Activated CD8-positive, alpha-beta memory T cell treated with anti-CD3 and anti-CD28 coated beads, Interleukin-2, amount 50 U/mL, for 24 hours (primary cell): ENCODE results near the gene LAMB1.
"Not testable (repeated sequence)": the region's sequence is repeated elsewhere in the genome, so short reads cannot be mapped to it uniquely, and the experiment has no call there.

Source experiments
- DNase-seq: peaks from one replicate; pipeline ENCODE4 v3.0.0-alpha.2; 2020; ENCODE audit errors: extremely low read depth

Gene LAMB1

GRCh38 chr7:107946451-107946850 is 56.5 kb downstream of the LAMB1 start:
- no peak for DNase-seq

GRCh38 chr7:107945332-107945731 is 57.6 kb downstream of the LAMB1 start:
- DNase-seq = no peak

- no peak for DNase-seq
Measured at GRCh38 chr7:107944411-107945169, 58.4 kb downstream of the LAMB1 start.

GRCh38 chr7:107943018-107943417 is 59.9 kb downstream of the LAMB1 start:
- no peak for DNase-seq

GRCh38 chr7:107940951-107941350 is 62.0 kb downstream of the LAMB1 start:
- no peak for DNase-seq

- DNase-seq = no peak
Measured at GRCh38 chr7:107939573-107940489, 63.1 kb downstream of the LAMB1 start.

GRCh38 chr7:107938456-107939250 is 64.3 kb downstream of the LAMB1 start:
- DNase-seq = no peak

- no peak for DNase-seq
Measured at GRCh38 chr7:107937531-107937930, 65.4 kb downstream of the LAMB1 start.

GRCh38 chr7:107936312-107936711 is 66.6 kb downstream of the LAMB1 start:
- DNase-seq = no peak

- DNase-seq = no peak
Measured at GRCh38 chr7:107934991-107935770, 67.8 kb downstream of the LAMB1 start.

- no peak for DNase-seq
Measured at GRCh38 chr7:107933386-107934013, 69.5 kb downstream of the LAMB1 start.

GRCh38 chr7:107932805-107933204 is 70.2 kb downstream of the LAMB1 start:
- no peak for DNase-seq

GRCh38 chr7:107931740-107932515 is 71.0 kb downstream of the LAMB1 start:
- no peak for DNase-seq

- no peak for DNase-seq
Measured at GRCh38 chr7:107926481-107926880, 76.5 kb downstream of the LAMB1 start.

GRCh38 chr7:107924841-107925504 is 78.0 kb downstream of the LAMB1 start:
- DNase-seq = no peak

- DNase-seq = no peak
Measured at GRCh38 chr7:107922886-107923285, 80.1 kb downstream of the LAMB1 start.

GRCh38 chr7:107921826-107922225 is 81.1 kb downstream of the LAMB1 start:
- not testable (repeated sequence) for DNase-seq

GRCh38 chr7:107920048-107920772 is 82.8 kb downstream of the LAMB1 start:
- no peak for DNase-seq

- DNase-seq = no peak
Measured at GRCh38 chr7:107918948-107919347, 84.0 kb downstream of the LAMB1 start.
